Measurements from ENCODE around the gene ZBTB38.

ZBTB38 gene

GRCh38 chr3:141331377-141332318 lies 36.7 kb upstream of the ZBTB38 start:
- H3K4me3 ChIP-seq (replicated peaks; ENCODE audit: insufficient read depth, low read length) = no peak overlapping the region
- no peaks in the 10 kb centered on the region for H3K27me3 ChIP-seq (ENCODE audit: insufficient read depth, poor library complexity, severe bottlenecking)
- DNase-seq (ENCODE audit: low read depth in 1 of 2, low spot score in 1 of 2) = no peak
- TF ChIP-seq GABPA (IDR thresholded peaks at IDR 0.05; ENCODE audit: low read depth) (no peak), REST (IDR thresholded peaks at IDR 0.05; ENCODE audit: insufficient replicate concordance, low read depth) (no peak), CTCF (IDR thresholded peaks at IDR 0.05; ENCODE audit: insufficient read depth, low read length) (no peak), POLR2AphosphoS5 (IDR thresholded peaks at IDR 0.05; ENCODE audit: low read depth) (no peak), SPI1 (IDR thresholded peaks at IDR 0.05; ENCODE audit: borderline replicate concordance, low read depth) (no peak)
- H3K27ac ChIP-seq (replicated peaks) = no peak overlapping the region

GRCh38 chr3:141332416-141332815 lies 35.9 kb upstream of the ZBTB38 start:
- DNase-seq (ENCODE audit: low read depth in 1 of 2, low spot score in 1 of 2) = no peak
- H3K27me3 ChIP-seq (ENCODE audit: insufficient read depth, poor library complexity, severe bottlenecking) = no peaks in the 10 kb centered on the region
- H3K27ac ChIP-seq (replicated peaks) = no peak overlapping the region
- H3K4me3 ChIP-seq (replicated peaks; ENCODE audit: insufficient read depth, low read length) = no peak overlapping the region
- TF ChIP-seq SPI1 (IDR thresholded peaks at IDR 0.05; ENCODE audit: borderline replicate concordance, low read depth) (no peak), CTCF (IDR thresholded peaks at IDR 0.05; ENCODE audit: insufficient read depth, low read length) (no peak)

- DNase-seq (ENCODE audit: low read depth in 1 of 2, low spot score in 1 of 2) = no peak
- no peak overlapping the region for H3K4me3 ChIP-seq (replicated peaks; ENCODE audit: insufficient read depth, low read length)
- no peaks in the 10 kb centered on the region for H3K27me3 ChIP-seq (ENCODE audit: insufficient read depth, poor library complexity, severe bottlenecking)
- H3K27ac ChIP-seq (replicated peaks) = no peak overlapping the region
- TF ChIP-seq POLR2AphosphoS5 (IDR thresholded peaks at IDR 0.05; ENCODE audit: low read depth) (no peak), REST (IDR thresholded peaks at IDR 0.05; ENCODE audit: insufficient replicate concordance, low read depth) (no peak), GABPA (IDR thresholded peaks at IDR 0.05; ENCODE audit: low read depth) (no peak), CTCF (IDR thresholded peaks at IDR 0.05; ENCODE audit: insufficient read depth, low read length) (no peak), SPI1 (IDR thresholded peaks at IDR 0.05; ENCODE audit: borderline replicate concordance, low read depth) (no peak)
Observed at GRCh38 chr3:141333836-141334626, 34.3 kb upstream of the ZBTB38 start.
